NCI-H345 treated with DMSO at 0.1 percent for 48 hours (cell line): ENCODE data around the gene ARHGAP27.
"Not testable (repeated sequence)": the region's sequence is repeated elsewhere in the genome, so short reads cannot be mapped to it uniquely, and the experiment has no call there.

ENCODE experiments used
- DNase-seq: peaks from one replicate; lab custom pipeline; 2025; ENCODE audit not compliant: unreplicated experiment; lab: John Stamatoyannopoulos, UW

Gene ARHGAP27

GRCh38 chr17:45366691-45367090 lies 66.0 kb downstream of the ARHGAP27 start:
- DNase-seq = no peak

GRCh38 chr17:45366049-45366448 lies 66.6 kb downstream of the ARHGAP27 start:
- no peak for DNase-seq

GRCh38 chr17:45364531-45365390 lies 67.9 kb downstream of the ARHGAP27 start:
- peak; percentile 60 for DNase-seq

GRCh38 chr17:45363498-45363897 lies 69.2 kb downstream of the ARHGAP27 start:
- DNase-seq = no peak

- DNase-seq = no peak
Observed at GRCh38 chr17:45361976-45362375, 70.7 kb downstream of the ARHGAP27 start.

GRCh38 chr17:45361451-45361850 lies 71.2 kb downstream of the ARHGAP27 start:
- DNase-seq = no peak

- DNase-seq = no peak
Observed at GRCh38 chr17:45357364-45357997, 75.2 kb downstream of the ARHGAP27 start.

- DNase-seq = no peak
Observed at GRCh38 chr17:45355087-45355486, 77.6 kb downstream of the ARHGAP27 start.

- no peak for DNase-seq
Observed at GRCh38 chr17:45353043-45353442, 79.6 kb downstream of the ARHGAP27 start.

- DNase-seq = no peak
Observed at GRCh38 chr17:45351831-45352230, 80.8 kb downstream of the ARHGAP27 start.

GRCh38 chr17:45347444-45347843 lies 85.2 kb downstream of the ARHGAP27 start:
- no peak for DNase-seq

- DNase-seq = no peak
Observed at GRCh38 chr17:45346216-45347015, 86.3 kb downstream of the ARHGAP27 start.

- no peak for DNase-seq
Observed at GRCh38 chr17:45345554-45346215, 87.0 kb downstream of the ARHGAP27 start.

- no peak for DNase-seq
Observed at GRCh38 chr17:45345246-45345553, 87.5 kb downstream of the ARHGAP27 start.

GRCh38 chr17:45343967-45344664 lies 88.6 kb downstream of the ARHGAP27 start:
- not testable (repeated sequence) for DNase-seq
